Measurements from ENCODE around the gene MYOT.

Gene MYOT

DNA sequence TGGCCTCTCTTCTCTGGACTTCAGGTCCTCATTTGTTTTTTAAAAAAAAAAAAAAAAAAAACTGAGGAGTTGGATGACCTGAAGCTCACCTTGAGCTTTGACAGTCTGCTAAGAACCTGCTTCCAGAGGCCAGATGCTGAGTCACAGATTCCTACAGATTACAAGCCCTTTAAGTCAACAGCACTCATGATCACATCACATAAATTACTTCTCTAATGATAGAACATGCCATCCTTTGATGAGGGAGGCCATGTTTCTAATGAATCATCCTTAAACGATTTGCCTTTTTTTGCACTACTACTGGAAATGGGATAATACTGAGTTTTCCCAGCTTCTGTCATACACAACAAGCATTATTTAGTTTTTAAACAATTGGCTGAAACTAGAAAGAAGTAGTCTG, 34.2 kb upstream of the MYOT start:
- Histone ChIP-seq H3K4me1 (ENCODE audit: control insufficient read depth, insufficient read depth, low read length, unreplicated experiment) (peaks cover 34% of the 10 kb centered on the region), H3K27ac (ENCODE audit: low read depth, low read length) (peak overlapping the region; percentile 52), H2AFZ (ENCODE audit: low read length, unreplicated experiment) (peak overlapping the region; percentile 8)

DNA sequence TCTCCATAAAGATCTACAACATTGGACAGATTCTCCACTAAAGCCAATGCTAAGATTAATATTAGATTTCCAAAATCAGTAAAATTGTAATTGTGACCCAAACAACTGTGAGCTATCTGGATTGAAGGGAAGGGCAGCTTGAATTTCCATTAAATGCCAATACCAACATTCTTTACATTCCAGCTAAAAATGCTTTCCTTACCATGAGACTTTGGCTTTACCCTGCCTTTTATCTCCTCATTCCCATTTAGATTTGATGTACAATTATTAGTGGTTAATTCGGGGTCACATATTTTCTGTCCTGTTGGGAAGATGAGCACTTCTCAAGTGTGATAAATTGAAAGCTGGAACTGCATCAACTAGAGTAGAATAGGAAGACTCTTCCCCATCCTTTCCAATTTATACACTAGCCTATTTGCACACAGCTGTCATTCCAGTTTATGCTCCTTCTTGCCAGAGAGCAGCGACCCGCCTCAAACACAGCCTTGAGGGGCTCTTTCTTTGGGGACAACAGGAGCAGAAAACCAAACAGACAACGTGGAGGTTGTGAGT, 33.1 kb upstream of the MYOT start:
- H3K27ac ChIP-seq (ENCODE audit: low read depth, low read length), result no peak overlapping the region
- H3K4me3 ChIP-seq (ENCODE audit: low read depth, low read length), result no peak overlapping the region
- H3K36me3 ChIP-seq (ENCODE audit: insufficient read depth, low read length), result no peaks in the 10 kb centered on the region
- H3K79me2 ChIP-seq (ENCODE audit: control insufficient read depth, insufficient read depth, low read length, unreplicated experiment), result no peaks in the 10 kb centered on the region
- peaks cover 34% of the 10 kb centered on the region for H3K4me1 ChIP-seq (ENCODE audit: control insufficient read depth, insufficient read depth, low read length, unreplicated experiment)
- H2AFZ ChIP-seq (ENCODE audit: low read length, unreplicated experiment), result no peak overlapping the region
- H3K27me3 ChIP-seq (ENCODE audit: insufficient read depth, low read length), result no peaks in the 10 kb centered on the region

More for the DNA sequence above, 34.2 kb upstream of the MYOT start:
- no peaks in the 10 kb centered on the region for H3K36me3 ChIP-seq (ENCODE audit: insufficient read depth, low read length)
- H3K4me3 ChIP-seq (ENCODE audit: low read depth, low read length), result no peak overlapping the region
- H3K79me2 ChIP-seq (ENCODE audit: control insufficient read depth, insufficient read depth, low read length, unreplicated experiment), result no peaks in the 10 kb centered on the region
- H3K27me3 ChIP-seq (ENCODE audit: insufficient read depth, low read length), result no peaks in the 10 kb centered on the region

DNA sequence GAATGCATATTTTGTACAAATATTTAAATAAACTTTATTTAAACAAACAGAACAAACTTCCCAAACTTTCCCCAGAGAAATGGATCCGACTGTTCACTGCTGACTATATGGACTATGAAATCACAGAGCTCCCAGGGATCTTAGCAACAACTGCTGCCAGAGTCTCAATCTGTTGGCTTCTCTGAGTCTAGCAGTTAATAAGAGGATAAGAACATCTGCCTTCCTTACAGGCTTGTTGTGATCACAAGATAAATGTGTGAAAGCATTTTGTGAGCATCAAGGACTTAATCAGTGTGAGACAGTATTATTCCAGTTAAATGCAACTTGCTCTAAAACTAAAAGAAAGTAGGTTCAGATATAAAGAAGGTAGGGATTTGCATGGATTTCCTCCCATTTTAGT, 31.4 kb upstream of the MYOT start:
- Histone ChIP-seq H3K4me3 (ENCODE audit: low read depth, low read length) (no peak overlapping the region), H3K79me2 (ENCODE audit: control insufficient read depth, insufficient read depth, low read length, unreplicated experiment) (no peaks in the 10 kb centered on the region), H3K4me1 (ENCODE audit: control insufficient read depth, insufficient read depth, low read length, unreplicated experiment) (peaks cover 34% of the 10 kb centered on the region), H3K27me3 (ENCODE audit: insufficient read depth, low read length) (no peaks in the 10 kb centered on the region), H2AFZ (ENCODE audit: low read length, unreplicated experiment) (no peak overlapping the region), H3K27ac (ENCODE audit: low read depth, low read length) (no peak overlapping the region), H3K36me3 (ENCODE audit: insufficient read depth, low read length) (no peaks in the 10 kb centered on the region)

DNA sequence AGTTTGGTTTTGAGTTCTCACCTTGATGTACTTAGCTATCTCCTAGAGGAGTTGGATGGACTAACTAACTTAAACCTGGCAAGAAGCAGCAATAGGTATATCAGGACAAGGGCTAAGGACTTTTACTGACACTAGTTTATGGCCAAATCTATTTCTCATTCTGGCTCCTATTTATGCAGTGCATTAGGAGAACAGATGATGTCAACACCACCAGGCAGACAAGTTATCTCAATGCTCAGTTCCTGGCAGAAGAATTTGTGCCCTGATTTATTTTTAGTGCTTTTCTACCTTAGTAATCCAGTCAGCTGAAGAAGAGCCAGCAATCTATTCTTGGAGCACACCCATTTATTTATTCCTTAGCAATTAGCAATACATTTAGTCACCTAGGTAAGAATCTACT, 30.7 kb upstream of the MYOT start:
- peaks cover 34% of the 10 kb centered on the region for H3K4me1 ChIP-seq (ENCODE audit: control insufficient read depth, insufficient read depth, low read length, unreplicated experiment)
- no peak overlapping the region for H3K4me3 ChIP-seq (ENCODE audit: low read depth, low read length)
- H3K79me2 ChIP-seq (ENCODE audit: control insufficient read depth, insufficient read depth, low read length, unreplicated experiment), result no peaks in the 10 kb centered on the region
- H3K27me3 ChIP-seq (ENCODE audit: insufficient read depth, low read length), result no peaks in the 10 kb centered on the region
- no peaks in the 10 kb centered on the region for H3K36me3 ChIP-seq (ENCODE audit: insufficient read depth, low read length)
- H3K27ac ChIP-seq (ENCODE audit: low read depth, low read length), result peak overlapping the region; percentile 25; the same call in 1 of the 2 replicates
- H2AFZ ChIP-seq (ENCODE audit: low read length, unreplicated experiment), result no peak overlapping the region

DNA sequence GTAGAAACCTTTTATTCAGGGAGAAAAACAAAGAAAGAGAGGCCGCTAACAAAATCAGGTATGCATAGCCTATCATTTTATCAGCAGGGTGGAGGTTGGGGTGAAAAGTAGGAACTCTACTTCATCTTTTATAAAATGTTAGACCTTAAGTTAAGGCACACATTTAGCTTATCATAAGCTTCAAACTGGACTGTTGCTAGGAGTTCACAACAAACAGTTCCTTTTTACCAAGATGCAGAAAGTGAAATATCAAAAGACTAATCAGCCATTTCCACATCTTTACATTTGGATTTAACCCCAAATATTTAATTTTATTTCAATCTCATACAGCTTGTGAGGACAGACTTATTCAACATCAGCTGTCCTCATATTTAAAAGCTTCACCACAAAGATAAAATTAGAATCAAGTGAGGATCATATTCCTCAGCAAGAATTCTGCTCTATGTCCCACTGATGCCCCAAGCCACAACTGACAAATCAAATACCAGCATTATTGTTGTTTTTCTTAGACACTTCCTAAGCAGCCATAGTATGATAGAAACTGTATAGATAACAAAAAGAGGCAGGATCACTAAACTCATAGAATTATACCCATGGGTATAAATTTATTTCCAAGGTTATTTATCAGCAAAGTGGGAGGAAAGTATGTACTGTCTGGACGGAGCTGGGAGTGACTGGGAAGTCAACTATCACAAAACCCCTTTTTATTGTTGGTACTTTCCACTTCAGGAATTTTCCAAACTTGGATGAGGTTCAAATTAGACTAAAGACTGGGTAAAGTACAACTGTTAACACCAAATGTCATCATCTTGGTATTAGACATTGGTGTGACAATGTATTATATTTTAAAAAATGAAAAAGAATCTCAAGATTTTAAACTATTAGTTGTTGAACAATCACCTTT, 29.9 kb upstream of the MYOT start:
- Histone ChIP-seq H3K27ac (ENCODE audit: low read depth, low read length) (peak overlapping the region; percentile 25; the same call in 1 of the 2 replicates), H2AFZ (ENCODE audit: low read length, unreplicated experiment) (no peak overlapping the region), H3K36me3 (ENCODE audit: insufficient read depth, low read length) (no peaks in the 10 kb centered on the region)

DNA sequence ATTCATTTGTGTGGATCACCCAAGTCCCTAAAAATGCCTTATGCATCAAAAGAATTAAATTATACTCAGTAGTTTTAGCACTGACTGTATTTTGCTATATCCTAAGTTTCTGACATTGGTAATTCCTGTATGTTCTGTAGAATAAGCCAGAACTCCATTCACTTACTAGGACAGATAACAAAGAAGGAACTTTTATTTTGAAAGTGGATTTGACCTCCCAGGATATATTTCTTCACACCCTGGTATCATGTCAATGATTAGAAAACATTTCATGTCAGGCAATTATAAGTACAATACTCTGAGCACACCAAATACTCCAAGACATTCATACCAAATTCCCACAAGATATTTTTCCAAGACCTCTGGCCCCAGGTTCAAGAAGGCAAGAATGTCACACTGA, 28.7 kb upstream of the MYOT start:
- Histone ChIP-seq H3K79me2 (ENCODE audit: control insufficient read depth, insufficient read depth, low read length, unreplicated experiment) (no peaks in the 10 kb centered on the region), H3K4me1 (ENCODE audit: control insufficient read depth, insufficient read depth, low read length, unreplicated experiment) (peaks cover 27% of the 10 kb centered on the region), H3K36me3 (ENCODE audit: insufficient read depth, low read length) (no peaks in the 10 kb centered on the region), H3K27me3 (ENCODE audit: insufficient read depth, low read length) (no peaks in the 10 kb centered on the region), H3K27ac (ENCODE audit: low read depth, low read length) (no peak overlapping the region), H2AFZ (ENCODE audit: low read length, unreplicated experiment) (no peak overlapping the region), H3K4me3 (ENCODE audit: low read depth, low read length) (no peak overlapping the region)

More for the DNA sequence above, 29.9 kb upstream of the MYOT start:
- Histone ChIP-seq H3K4me3 (ENCODE audit: low read depth, low read length) (no peak overlapping the region), H3K79me2 (ENCODE audit: control insufficient read depth, insufficient read depth, low read length, unreplicated experiment) (no peaks in the 10 kb centered on the region), H3K27me3 (ENCODE audit: insufficient read depth, low read length) (no peaks in the 10 kb centered on the region), H3K4me1 (ENCODE audit: control insufficient read depth, insufficient read depth, low read length, unreplicated experiment) (peaks cover 34% of the 10 kb centered on the region)

DNA sequence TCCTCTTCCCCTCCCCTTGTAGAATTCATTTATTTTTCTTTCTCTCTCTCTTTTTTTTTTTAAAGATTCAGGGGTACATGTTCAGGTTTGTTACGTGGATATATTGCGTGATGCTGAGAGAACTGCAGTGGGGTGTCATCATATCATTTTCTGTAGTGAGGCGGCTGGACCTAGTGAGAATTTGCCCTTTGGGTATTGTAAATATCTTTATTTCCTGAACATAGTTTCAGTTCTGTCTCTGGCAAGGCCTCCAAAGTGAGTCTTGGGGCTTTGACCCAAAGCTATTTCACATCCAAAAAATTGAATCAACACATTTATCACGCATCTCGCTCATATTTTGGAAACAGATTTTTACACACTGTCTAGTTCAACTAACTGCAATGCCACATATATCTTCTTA, 25.4 kb upstream of the MYOT start:
- Histone ChIP-seq H3K4me1 (ENCODE audit: control insufficient read depth, insufficient read depth, low read length, unreplicated experiment) (peaks cover 8% of the 10 kb centered on the region), H2AFZ (ENCODE audit: low read length, unreplicated experiment) (no peak overlapping the region), H3K79me2 (ENCODE audit: control insufficient read depth, insufficient read depth, low read length, unreplicated experiment) (no peaks in the 10 kb centered on the region)

DNA sequence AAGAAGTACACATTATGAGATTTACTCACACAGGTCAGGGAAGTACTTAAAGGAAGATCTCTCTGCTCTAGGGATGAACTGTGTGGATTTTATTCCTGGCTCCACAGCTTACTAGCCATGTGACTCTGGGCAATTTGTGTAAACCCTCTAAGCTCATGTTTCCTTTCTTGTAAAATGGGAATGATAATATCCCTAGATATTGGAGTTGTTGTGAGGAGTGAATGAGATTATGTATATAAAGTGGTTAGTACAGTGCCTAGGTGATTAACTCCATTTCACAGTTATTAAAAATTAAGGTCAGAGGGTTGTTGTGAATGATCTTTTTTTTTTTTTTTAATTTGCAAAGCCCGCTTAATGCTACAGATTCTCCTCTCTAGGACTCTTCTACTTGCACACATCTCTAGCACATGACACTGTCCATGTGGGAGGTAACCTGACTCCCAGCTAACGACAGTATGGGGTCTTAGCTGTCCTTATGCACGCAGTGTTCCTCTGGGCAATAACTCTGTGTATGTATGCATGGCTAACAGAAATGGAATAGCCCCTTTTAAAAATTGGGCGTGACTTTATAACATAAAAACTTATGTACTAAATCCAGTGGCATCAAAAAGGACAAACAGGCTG, 23.9 kb upstream of the MYOT start:
- H3K27ac ChIP-seq (ENCODE audit: low read depth, low read length), result no peak overlapping the region
- H3K4me3 ChIP-seq (ENCODE audit: low read depth, low read length), result no peak overlapping the region
- H3K4me1 ChIP-seq (ENCODE audit: control insufficient read depth, insufficient read depth, low read length, unreplicated experiment), result no peaks in the 10 kb centered on the region
- H2AFZ ChIP-seq (ENCODE audit: low read length, unreplicated experiment), result no peak overlapping the region
- H3K79me2 ChIP-seq (ENCODE audit: control insufficient read depth, insufficient read depth, low read length, unreplicated experiment), result no peaks in the 10 kb centered on the region
- no peaks in the 10 kb centered on the region for H3K27me3 ChIP-seq (ENCODE audit: insufficient read depth, low read length)
- no peaks in the 10 kb centered on the region for H3K36me3 ChIP-seq (ENCODE audit: insufficient read depth, low read length)

More for the DNA sequence above, 25.4 kb upstream of the MYOT start:
- no peaks in the 10 kb centered on the region for H3K27me3 ChIP-seq (ENCODE audit: insufficient read depth, low read length)
- no peaks in the 10 kb centered on the region for H3K36me3 ChIP-seq (ENCODE audit: insufficient read depth, low read length)
- no peak overlapping the region for H3K27ac ChIP-seq (ENCODE audit: low read depth, low read length)
- no peak overlapping the region for H3K4me3 ChIP-seq (ENCODE audit: low read depth, low read length)

DNA sequence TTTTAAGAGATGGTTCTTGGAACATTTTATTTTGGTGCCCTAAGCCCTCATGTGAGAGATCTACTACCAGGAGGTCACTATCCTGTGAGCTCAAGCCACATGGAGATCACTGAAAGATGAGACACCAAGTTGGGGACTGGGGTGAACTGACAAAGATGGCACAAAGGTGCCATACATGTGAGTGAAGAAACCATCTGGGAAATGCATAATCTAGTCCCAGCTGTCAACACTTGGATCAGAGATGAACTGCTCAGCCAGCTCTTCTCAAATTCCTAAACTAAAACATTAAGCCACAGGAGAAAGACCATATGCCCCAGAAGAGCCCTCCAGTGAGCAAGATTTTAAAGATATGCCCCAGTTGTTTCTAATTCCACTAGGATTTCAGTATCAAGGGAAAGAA, 22.2 kb upstream of the MYOT start:
- no peak overlapping the region for H3K27ac ChIP-seq (ENCODE audit: low read depth, low read length)

DNA sequence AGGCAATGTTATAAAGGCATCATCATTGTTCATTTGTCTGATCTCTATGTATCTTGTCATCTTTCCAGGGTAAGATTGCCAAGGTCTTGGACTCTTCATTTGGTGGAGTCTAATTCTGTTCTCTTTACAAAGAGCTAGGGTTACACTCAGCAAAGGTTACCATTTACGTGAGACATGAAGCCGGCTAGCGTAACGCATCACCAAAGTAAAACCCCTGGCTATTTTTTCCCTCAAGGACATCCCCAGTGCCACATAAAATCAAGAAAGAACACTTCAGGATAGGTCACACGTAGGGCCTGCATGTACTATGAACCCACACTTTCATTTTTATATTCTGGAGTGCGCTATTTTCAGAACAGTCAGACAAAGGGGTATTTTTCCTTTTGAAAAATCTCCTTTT, 20.0 kb upstream of the MYOT start:
- no peak overlapping the region for H3K4me3 ChIP-seq (ENCODE audit: low read depth, low read length)
- H2AFZ ChIP-seq (ENCODE audit: low read length, unreplicated experiment), result no peak overlapping the region
- H3K27ac ChIP-seq (ENCODE audit: low read depth, low read length), result no peak overlapping the region
- H3K36me3 ChIP-seq (ENCODE audit: insufficient read depth, low read length), result no peaks in the 10 kb centered on the region
- no peaks in the 10 kb centered on the region for H3K79me2 ChIP-seq (ENCODE audit: control insufficient read depth, insufficient read depth, low read length, unreplicated experiment)
- H3K27me3 ChIP-seq (ENCODE audit: insufficient read depth, low read length), result no peaks in the 10 kb centered on the region
- H3K4me1 ChIP-seq (ENCODE audit: control insufficient read depth, insufficient read depth, low read length, unreplicated experiment), result no peaks in the 10 kb centered on the region

More for the DNA sequence above, 22.2 kb upstream of the MYOT start:
- H3K27me3 ChIP-seq (ENCODE audit: insufficient read depth, low read length), result no peaks in the 10 kb centered on the region
- no peaks in the 10 kb centered on the region for H3K4me1 ChIP-seq (ENCODE audit: control insufficient read depth, insufficient read depth, low read length, unreplicated experiment)
- no peaks in the 10 kb centered on the region for H3K79me2 ChIP-seq (ENCODE audit: control insufficient read depth, insufficient read depth, low read length, unreplicated experiment)
- no peak overlapping the region for H3K4me3 ChIP-seq (ENCODE audit: low read depth, low read length)
- H3K36me3 ChIP-seq (ENCODE audit: insufficient read depth, low read length), result no peaks in the 10 kb centered on the region
- no peak overlapping the region for H2AFZ ChIP-seq (ENCODE audit: low read length, unreplicated experiment)
